ENCODE measurements around the gene CCDC70. TPM values are rescaled to one million over a fixed set of nuclear protein-coding genes. Genes with fewer than 3 reads are reported as not detected.

The CCDC70 gene
- total RNA-seq, 3 donors from 2014 or later (not counting 1 experiment from before 2014, with no cell fraction given): not detected

DNA sequence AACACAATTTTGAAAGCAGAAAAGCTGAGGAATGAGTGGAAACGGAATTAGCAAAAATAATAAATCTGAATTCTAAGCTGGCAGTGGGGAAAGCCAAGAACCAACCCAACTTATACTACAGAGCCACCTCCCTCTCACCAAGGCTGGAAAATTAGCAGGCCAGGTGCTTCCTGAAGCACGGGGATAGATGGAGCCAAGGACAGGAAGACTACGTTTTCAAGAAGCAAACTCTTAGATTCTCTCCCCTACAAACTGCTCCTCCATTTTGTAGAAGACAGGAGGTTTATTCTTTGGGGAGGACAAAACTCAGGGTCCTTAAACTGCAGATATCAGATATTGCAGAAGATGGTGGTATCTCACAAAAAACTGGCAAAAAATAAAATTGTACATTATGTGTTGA lies 8.8 kb downstream of the CCDC70 start:
- Mint-ChIP-seq H3K36me3 (no peaks in the 10 kb centered on the region), H3K27me3 (ENCODE audit: low read depth in 2 of 2) (peaks cover 0 to 5% of the 10 kb centered on the region in 2 donors), H3K4me3 (no peak overlapping the region), H3K27ac (no peak overlapping the region), H3K9me3 (no peaks in the 10 kb centered on the region), H3K4me1 (no peaks in the 10 kb centered on the region)
- TF ChIP-seq, protein P1, sequence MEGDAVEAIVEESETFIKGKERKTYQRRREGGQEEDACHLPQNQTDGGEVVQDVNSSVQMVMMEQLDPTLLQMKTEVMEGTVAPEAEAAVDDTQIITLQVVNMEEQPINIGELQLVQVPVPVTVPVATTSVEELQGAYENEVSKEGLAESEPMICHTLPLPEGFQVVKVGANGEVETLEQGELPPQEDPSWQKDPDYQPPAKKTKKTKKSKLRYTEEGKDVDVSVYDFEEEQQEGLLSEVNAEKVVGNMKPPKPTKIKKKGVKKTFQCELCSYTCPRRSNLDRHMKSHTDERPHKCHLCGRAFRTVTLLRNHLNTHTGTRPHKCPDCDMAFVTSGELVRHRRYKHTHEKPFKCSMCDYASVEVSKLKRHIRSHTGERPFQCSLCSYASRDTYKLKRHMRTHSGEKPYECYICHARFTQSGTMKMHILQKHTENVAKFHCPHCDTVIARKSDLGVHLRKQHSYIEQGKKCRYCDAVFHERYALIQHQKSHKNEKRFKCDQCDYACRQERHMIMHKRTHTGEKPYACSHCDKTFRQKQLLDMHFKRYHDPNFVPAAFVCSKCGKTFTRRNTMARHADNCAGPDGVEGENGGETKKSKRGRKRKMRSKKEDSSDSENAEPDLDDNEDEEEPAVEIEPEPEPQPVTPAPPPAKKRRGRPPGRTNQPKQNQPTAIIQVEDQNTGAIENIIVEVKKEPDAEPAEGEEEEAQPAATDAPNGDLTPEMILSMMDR (IDR thresholded peaks at IDR 0.05): no peak
- H3K27me3 ChIP-seq (ENCODE audit: control insufficient read depth, insufficient read depth, low read length): no peaks in the 10 kb centered on the region
- ATAC-seq (no peak), DNase-seq (no peak)
- H3K27ac ChIP-seq (ENCODE audit: low read length): no peak overlapping the region
- H3K9me3 ChIP-seq (ENCODE audit: control insufficient read depth, insufficient read depth, low read length): no peaks in the 10 kb centered on the region
- 17% methylated on average over 1 of the region's 3 CpGs for WGBS (ENCODE audit: insufficient coverage)
- no peak overlapping the region for H3K4me3 ChIP-seq (ENCODE audit: low read length)
- no peaks in the 10 kb centered on the region for H3K36me3 ChIP-seq (ENCODE audit: control insufficient read depth, insufficient read depth, low read length)
- H3K4me1 ChIP-seq (ENCODE audit: control insufficient read depth, insufficient read depth, low read length): no peaks in the 10 kb centered on the region
- intact Hi-C loops (cut with micrococcal nuclease): no loop called here

DNA sequence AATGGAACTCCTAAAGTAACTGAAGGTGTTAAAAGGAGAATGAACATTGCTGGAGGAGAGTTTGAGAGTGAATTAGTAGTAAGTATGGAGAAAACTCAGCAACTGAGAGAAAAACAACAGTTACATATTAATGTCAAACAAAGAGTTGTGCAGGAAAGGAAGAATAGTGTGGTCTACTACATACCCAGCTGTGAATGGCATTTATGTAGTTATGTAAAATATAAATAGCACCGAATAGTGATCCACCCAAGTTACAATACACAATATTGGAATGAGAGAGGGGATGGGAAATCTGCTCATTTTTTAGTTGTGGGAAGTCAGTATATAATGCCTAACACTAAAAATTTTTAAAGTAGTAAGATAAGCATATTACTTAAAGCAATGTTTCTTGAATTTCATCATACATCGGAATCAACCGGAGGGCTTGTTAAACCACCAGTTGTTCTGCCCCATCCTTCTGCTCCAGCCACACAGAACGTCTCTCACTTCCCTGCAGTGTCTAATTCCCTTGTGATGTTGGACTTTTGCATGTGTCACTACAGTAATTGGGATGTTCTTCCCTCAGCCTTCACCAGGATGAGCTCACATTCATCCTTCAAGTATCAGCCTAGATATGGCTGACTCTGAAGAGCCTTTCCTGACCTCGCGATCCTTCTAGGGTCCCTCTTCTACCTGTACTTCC lies 11.5 kb downstream of the CCDC70 start:
- intact Hi-C loops (cut with micrococcal nuclease): no loop called here
- H3K36me3 Mint-ChIP-seq: no peaks in the 10 kb centered on the region
- ATAC-seq: no peak
- H3K4me3 ChIP-seq (ENCODE audit: low read length): no peak overlapping the region
- no peaks in the 10 kb centered on the region for H3K4me1 Mint-ChIP-seq
- H3K9me3 Mint-ChIP-seq: no peaks in the 10 kb centered on the region
- H3K36me3 ChIP-seq (ENCODE audit: control insufficient read depth, insufficient read depth, low read length): no peaks in the 10 kb centered on the region
- H3K4me1 ChIP-seq (ENCODE audit: control insufficient read depth, insufficient read depth, low read length): no peaks in the 10 kb centered on the region
- no peak overlapping the region for H3K27ac ChIP-seq (ENCODE audit: low read length)
- H3K9me3 ChIP-seq (ENCODE audit: control insufficient read depth, insufficient read depth, low read length): no peaks in the 10 kb centered on the region
- WGBS (ENCODE audit: insufficient coverage): 93% methylated on average over 5 of the region's 6 CpGs
- H3K4me3 Mint-ChIP-seq: no peak overlapping the region
- H3K27ac Mint-ChIP-seq: no peak overlapping the region
- H3K27me3 Mint-ChIP-seq (ENCODE audit: low read depth in 2 of 2): peaks cover 7 to 8% of the 10 kb centered on the region in 2 donors
- TF ChIP-seq, protein P1 (IDR thresholded peaks at IDR 0.05): no peak
- DNase-seq: no peak
- no peaks in the 10 kb centered on the region for H3K27me3 ChIP-seq (ENCODE audit: control insufficient read depth, insufficient read depth, low read length)

- Mint-ChIP-seq H3K9me3 (no peaks in the 10 kb centered on the region), H3K36me3 (no peaks in the 10 kb centered on the region), H3K27ac (no peak overlapping the region), H3K4me3 (no peak overlapping the region), H3K4me1 (no peaks in the 10 kb centered on the region), H3K27me3 (ENCODE audit: low read depth in 2 of 2) (peaks cover 7 to 8% of the 10 kb centered on the region in 2 donors)
- intact Hi-C loops (cut with micrococcal nuclease): no loop called here
- Histone ChIP-seq H3K9me3 (ENCODE audit: control insufficient read depth, insufficient read depth, low read length) (no peaks in the 10 kb centered on the region), H3K27ac (ENCODE audit: low read length) (no peak overlapping the region), H3K27me3 (ENCODE audit: control insufficient read depth, insufficient read depth, low read length) (no peaks in the 10 kb centered on the region), H3K4me3 (ENCODE audit: low read length) (no peak overlapping the region), H3K4me1 (ENCODE audit: control insufficient read depth, insufficient read depth, low read length) (no peaks in the 10 kb centered on the region), H3K36me3 (ENCODE audit: control insufficient read depth, insufficient read depth, low read length) (no peaks in the 10 kb centered on the region)
- DNase-seq: no peak
- WGBS (ENCODE audit: insufficient coverage): no CpG with 5 or more reads among the region's 1 CpG
- no peak for ATAC-seq
- TF ChIP-seq, protein P1 (IDR thresholded peaks at IDR 0.05): no peak
These were observed 12.1 kb downstream of the CCDC70 start for GRCh38 chr13:51873837-51874236.

GRCh38 chr13:51874651-51875050 lies 12.9 kb downstream of the CCDC70 start:
- no peaks in the 10 kb centered on the region for H3K27me3 ChIP-seq (ENCODE audit: control insufficient read depth, insufficient read depth, low read length)
- TF ChIP-seq, protein P1 (IDR thresholded peaks at IDR 0.05): no peak
- H3K9me3 ChIP-seq (ENCODE audit: control insufficient read depth, insufficient read depth, low read length): no peaks in the 10 kb centered on the region
- Mint-ChIP-seq H3K4me1 (no peaks in the 10 kb centered on the region), H3K27me3 (ENCODE audit: low read depth in 2 of 2) (peaks cover 4 to 8% of the 10 kb centered on the region in 2 donors), H3K36me3 (no peaks in the 10 kb centered on the region), H3K27ac (no peak overlapping the region), H3K9me3 (no peaks in the 10 kb centered on the region), H3K4me3 (no peak overlapping the region)
- WGBS (ENCODE audit: insufficient coverage): 89% methylated on average over 11 of the region's 11 CpGs
- DNase-seq (no peak), ATAC-seq (no peak)
- intact Hi-C loops (cut with micrococcal nuclease): no loop called here
- no peaks in the 10 kb centered on the region for H3K36me3 ChIP-seq (ENCODE audit: control insufficient read depth, insufficient read depth, low read length)
- no peak overlapping the region for H3K4me3 ChIP-seq (ENCODE audit: low read length)
- no peak overlapping the region for H3K27ac ChIP-seq (ENCODE audit: low read length)
- H3K4me1 ChIP-seq (ENCODE audit: control insufficient read depth, insufficient read depth, low read length): no peaks in the 10 kb centered on the region

Measured in natural killer cell (primary cell).